Mesodermal cell (in vitro differentiated cells): Measurements from ENCODE around the gene SLC23A3.

Experiments
- H3K27ac ChIP-seq: 2 replicates; pipeline ENCODE4 v1.7.0; 2013; ENCODE audit warnings: mild to moderate bottlenecking, low read depth, low read length, moderate library complexity; ENCODE audit not compliant: severe bottlenecking
- H3K36me3 ChIP-seq: 2 replicates; pipeline ENCODE4 v1.7.1; 2013; ENCODE audit warnings: mild to moderate bottlenecking, low read length, moderate library complexity; ENCODE audit not compliant: control insufficient read depth, insufficient read depth
- H3K4me1 ChIP-seq: one replicate; pipeline ENCODE4 v1.7.1; 2013; ENCODE audit warnings: mild to moderate bottlenecking, low read length; ENCODE audit not compliant: insufficient read depth, control insufficient read depth, poor library complexity, severe bottlenecking
- H3K4me3 ChIP-seq: 2 replicates; pipeline ENCODE4 v1.7.0; 2013; ENCODE audit warnings: low read length, control low read depth, mild to moderate bottlenecking; ENCODE audit not compliant: insufficient read depth, poor library complexity, severe bottlenecking; ENCODE audit errors: extremely low read depth
- H3K9me3 ChIP-seq: 2 replicates; pipeline ENCODE4 v1.7.1; 2013; ENCODE audit warnings: mild to moderate bottlenecking, low read length, moderate library complexity; ENCODE audit not compliant: control insufficient read depth
- WGBS, 2 experiments: methylation state at CpG; one replicate each; pipeline ENCODE4 v1.1.5; 2013; ENCODE audit warnings: missing lambda C conversion rate in 2 of 2; ENCODE audit not compliant: insufficient coverage in 2 of 2; 5-methylcytosine and 5-hydroxymethylcytosine counted together

Gene SLC23A3

DNA sequence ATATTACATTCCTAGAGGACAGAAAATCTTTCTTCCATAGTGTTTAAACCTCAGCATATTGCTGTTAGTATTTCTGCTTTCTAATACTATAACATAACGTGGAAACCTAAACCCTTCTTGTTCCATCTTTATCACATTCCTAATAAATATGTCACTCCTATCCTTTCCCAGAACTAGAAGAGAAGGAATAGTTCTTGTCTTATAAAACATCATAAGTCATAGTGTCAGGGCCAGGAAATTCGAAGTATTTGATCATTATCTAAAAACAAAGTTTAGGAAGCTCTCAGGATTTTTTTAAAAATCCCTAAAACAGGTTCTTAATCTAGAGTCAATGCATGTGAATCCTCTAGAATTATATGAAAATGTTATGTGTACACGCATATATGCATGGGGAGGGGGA, 11.2 kb downstream of the SLC23A3 start:
- Histone ChIP-seq H3K27ac (no peak overlapping the region), H3K4me1 (no peaks in the 10 kb centered on the region), H3K4me3 (no peak overlapping the region), H3K36me3 (peaks cover 14% of the 10 kb centered on the region), H3K9me3 (no peaks in the 10 kb centered on the region)
- 100% methylated on average over 1 of the region's 3 CpGs; no CpG with 5 or more reads in 1 of the 2 experiments for WGBS, 2 experiments

- Histone ChIP-seq H3K9me3 (no peaks in the 10 kb centered on the region), H3K4me3 (no peak overlapping the region), H3K4me1 (no peaks in the 10 kb centered on the region), H3K27ac (no peak overlapping the region), H3K36me3 (peaks cover 18% of the 10 kb centered on the region)
- 87 to 90% methylated on average over 3 to 4 of the region's 4 CpGs for WGBS, 2 experiments
These were observed 11.8 kb downstream of the SLC23A3 start for GRCh38 chr2:219158025-219158424.

GRCh38 chr2:219157396-219157795, 12.4 kb downstream of the SLC23A3 start:
- Histone ChIP-seq H3K36me3 (peaks cover 18% of the 10 kb centered on the region), H3K9me3 (no peaks in the 10 kb centered on the region), H3K4me1 (no peaks in the 10 kb centered on the region), H3K27ac (no peak overlapping the region), H3K4me3 (no peak overlapping the region)
- WGBS, 2 experiments = 81 to 85% methylated on average over 4 to 6 of the region's 8 CpGs

DNA sequence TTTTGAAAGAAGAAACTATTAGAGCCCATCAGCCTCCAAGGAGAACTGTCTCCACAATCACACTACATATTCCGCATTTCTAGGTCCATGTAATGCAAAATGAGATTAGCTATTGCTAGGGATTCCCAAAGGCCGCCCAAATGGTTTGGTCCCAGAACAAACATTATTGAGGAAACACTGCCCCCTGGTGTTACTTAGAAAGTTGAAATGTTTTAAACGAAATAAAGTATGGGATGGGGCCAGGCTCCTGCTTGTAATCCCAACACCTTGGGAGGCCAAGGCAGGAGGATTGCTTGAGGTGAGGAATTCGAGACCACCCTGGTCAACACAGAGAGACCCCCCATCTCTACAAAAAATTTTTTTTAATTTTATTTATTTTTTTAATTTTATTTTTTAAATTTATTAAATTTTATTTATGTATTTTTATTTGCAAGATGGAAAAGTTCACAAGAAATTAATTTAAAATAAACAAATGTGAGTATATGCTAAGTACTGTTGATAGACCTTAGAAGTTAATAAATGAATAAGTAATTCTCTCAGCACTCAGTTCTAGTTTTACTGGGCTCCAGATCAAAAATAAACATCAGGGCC, 14.7 kb downstream of the SLC23A3 start:
- no peak overlapping the region for H3K27ac ChIP-seq
- peaks cover 18% of the 10 kb centered on the region for H3K36me3 ChIP-seq
- WGBS, 2 experiments = 0% methylated on average over 1 of the region's 4 CpGs
- H3K9me3 ChIP-seq = no peaks in the 10 kb centered on the region
- H3K4me3 ChIP-seq = no peak overlapping the region
- H3K4me1 ChIP-seq = no peaks in the 10 kb centered on the region

GRCh38 chr2:219149667-219150066, 20.2 kb downstream of the SLC23A3 start:
- no peak overlapping the region for H3K4me3 ChIP-seq
- no peaks in the 10 kb centered on the region for H3K9me3 ChIP-seq
- H3K36me3 ChIP-seq = peaks cover 31% of the 10 kb centered on the region
- no peak overlapping the region for H3K27ac ChIP-seq
- 100% methylated on average over 1 of the region's 1 CpG; no CpG with 5 or more reads in 1 of the 2 experiments for WGBS, 2 experiments
- no peaks in the 10 kb centered on the region for H3K4me1 ChIP-seq

GRCh38 chr2:219142329-219142728, 27.5 kb downstream of the SLC23A3 start:
- Histone ChIP-seq H3K4me1 (no peaks in the 10 kb centered on the region), H3K4me3 (no peak overlapping the region), H3K9me3 (no peaks in the 10 kb centered on the region), H3K36me3 (peaks cover 35% of the 10 kb centered on the region), H3K27ac (no peak overlapping the region)
- 83 to 96% methylated on average over 3 to 6 of the region's 6 CpGs for WGBS, 2 experiments

DNA sequence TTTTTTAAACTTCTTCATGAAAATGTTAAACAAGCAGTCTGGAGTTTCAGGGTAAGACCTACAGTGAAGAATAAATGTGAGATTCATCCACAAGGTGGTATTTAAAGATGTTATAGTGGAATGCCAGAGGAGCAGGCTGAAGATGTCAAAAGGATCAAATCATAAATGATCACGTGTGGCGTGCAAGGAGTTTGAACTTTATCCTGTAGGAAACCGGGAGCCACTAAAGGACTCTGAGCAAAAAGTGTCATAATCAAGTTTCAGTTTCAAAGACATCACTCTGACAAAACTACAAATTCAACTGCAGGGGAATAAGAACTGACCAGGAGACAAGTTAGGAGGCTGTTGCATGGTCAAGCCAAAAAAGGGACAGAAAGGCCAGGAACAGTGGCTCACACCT, 29.1 kb downstream of the SLC23A3 start:
- Histone ChIP-seq H3K4me1 (no peaks in the 10 kb centered on the region), H3K9me3 (no peaks in the 10 kb centered on the region), H3K27ac (no peak overlapping the region), H3K36me3 (peaks cover 26% of the 10 kb centered on the region), H3K4me3 (no peak overlapping the region)
- WGBS, 2 experiments = 92 to 100% methylated on average over 2 to 3 of the region's 3 CpGs

GRCh38 chr2:219133976-219134375, 35.9 kb downstream of the SLC23A3 start:
- Histone ChIP-seq H3K9me3 (no peaks in the 10 kb centered on the region), H3K4me3 (no peak overlapping the region)
- 92 to 95% methylated on average over 3 to 4 of the region's 4 CpGs for WGBS, 2 experiments

GRCh38 chr2:219131744-219132143, 38.1 kb downstream of the SLC23A3 start:
- no peaks in the 10 kb centered on the region for H3K9me3 ChIP-seq
- no peaks in the 10 kb centered on the region for H3K4me1 ChIP-seq
- WGBS, 2 experiments = 100% methylated on average over 1 of the region's 4 CpGs; no CpG with 5 or more reads in 1 of the 2 experiments
- no peak overlapping the region for H3K4me3 ChIP-seq
- no peaks in the 10 kb centered on the region for H3K36me3 ChIP-seq
- no peak overlapping the region for H3K27ac ChIP-seq

More at GRCh38 chr2:219133976-219134375, 35.9 kb downstream of the SLC23A3 start:
- H3K36me3 ChIP-seq = no peaks in the 10 kb centered on the region
- H3K27ac ChIP-seq = no peak overlapping the region
- H3K4me1 ChIP-seq = no peaks in the 10 kb centered on the region

- Histone ChIP-seq H3K4me3 (no peak overlapping the region), H3K9me3 (no peaks in the 10 kb centered on the region), H3K36me3 (no peaks in the 10 kb centered on the region), H3K27ac (no peak overlapping the region), H3K4me1 (no peaks in the 10 kb centered on the region)
- 100% methylated on average over 1 of the region's 3 CpGs for WGBS, 2 experiments
These were observed 38.5 kb downstream of the SLC23A3 start for GRCh38 chr2:219131327-219131726.

DNA sequence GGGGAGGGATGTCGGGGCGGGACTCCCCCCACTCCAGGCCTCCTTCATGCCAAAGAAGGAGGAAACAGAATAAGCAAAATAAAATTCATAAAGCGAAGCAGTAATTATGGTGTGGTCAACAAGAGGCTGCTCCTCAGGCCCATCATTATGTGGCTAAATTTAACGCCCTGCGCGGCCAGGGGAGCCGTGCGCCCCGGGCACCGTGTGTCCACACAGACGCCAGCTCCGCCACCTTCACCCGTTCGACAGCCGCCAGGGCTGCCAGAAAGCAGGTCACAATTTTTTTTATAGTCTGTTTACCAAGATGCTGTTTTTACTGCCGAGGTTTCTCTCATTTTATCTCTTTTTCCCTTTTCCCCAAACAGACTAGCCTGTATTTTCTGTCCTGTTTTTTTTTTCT, 40.2 kb downstream of the SLC23A3 start:
- Histone ChIP-seq H3K4me3 (no peak overlapping the region), H3K9me3 (no peaks in the 10 kb centered on the region), H3K27ac (no peak overlapping the region), H3K4me1 (peaks cover 10% of the 10 kb centered on the region), H3K36me3 (no peaks in the 10 kb centered on the region)
- WGBS, 2 experiments = 92 to 99% methylated on average over 12 to 14 of the region's 16 CpGs
